CD14-positive monocyte (primary cell): Measurements from ENCODE around the gene RAPGEF1. TPM values are rescaled to one million over a fixed set of nuclear protein-coding genes. Genes with fewer than 3 reads are reported as not detected.

Experiments used
- DNase-seq, 3 donors: peaks; one replicate each; pipeline ENCODE4 v3.0.0-alpha.2; 2011 to 2022
- H2AFZ ChIP-seq: 2 replicates; pipeline ENCODE4 v1.6.0; 2012; ENCODE audit warnings: mild to moderate bottlenecking, low read depth, low read length, inconsistent platforms; ENCODE audit not compliant: insufficient read depth, poor library complexity, severe bottlenecking
- H3K27ac ChIP-seq, 2 donors: 1 replicate in 1 of 2; 2 replicates in 1 of 2; pipeline ENCODE4 v1.5.1; 2012 to 2013; ENCODE audit warnings: low read length in 2 of 2, control low read depth in 1 of 2, inconsistent platforms in 1 of 2, low read depth in 1 of 2, mild to moderate bottlenecking in 1 of 2
- H3K27me3 ChIP-seq, 2 donors: one replicate each; pipeline versions ENCODE4 v1.6.0 to v1.6.1; 2011 to 2013; ENCODE audit warnings: low read length in 2 of 2; ENCODE audit not compliant: control insufficient read depth in 2 of 2, insufficient read depth in 2 of 2
- H3K36me3 ChIP-seq, 2 donors: replicated peaks in 1 of 2; 1 replicate in 1 of 2; 2 replicates in 1 of 2; pipeline versions ENCODE4 v1.5.1 to v1.6.1; 2012 to 2013; ENCODE audit warnings: low read length in 2 of 2, control low read depth in 1 of 2, inconsistent platforms in 1 of 2, mild to moderate bottlenecking in 1 of 2; ENCODE audit not compliant: insufficient read depth in 2 of 2, control insufficient read depth in 1 of 2
- H3K4me1 ChIP-seq, 2 donors: 1 replicate in 1 of 2; 2 replicates in 1 of 2; pipeline versions ENCODE4 v1.5.1 to v1.6.1; 2012 to 2013; ENCODE audit warnings: low read length in 2 of 2, control low read depth in 1 of 2, inconsistent platforms in 1 of 2, mild to moderate bottlenecking in 1 of 2, moderate library complexity in 1 of 2; ENCODE audit not compliant: insufficient read depth in 2 of 2, control insufficient read depth in 1 of 2
- H3K4me2 ChIP-seq: replicated peaks from 2 replicates; pipeline ENCODE3; 2012; ENCODE audit warnings: low read length, moderate library complexity, mild to moderate bottlenecking; ENCODE audit not compliant: poor library complexity, severe bottlenecking; ENCODE audit errors: extremely low read depth
- H3K4me3 ChIP-seq, 3 experiments: fragments of 200-600 bp in 1 of 3; sonication (generic) in 1 of 3; replicated peaks in 1 of 3; 1 replicate in 2 of 3; 2 replicates in 1 of 3; pipeline ENCODE4 v1.5.1; 2011 to 2013; ENCODE audit warnings: low read length in 3 of 3, mild to moderate bottlenecking in 3 of 3, control low read depth in 2 of 3, low read depth in 2 of 3, inconsistent platforms in 1 of 3, moderate library complexity in 1 of 3
- H3K79me2 ChIP-seq: 2 replicates; pipeline ENCODE4 v1.6.0; 2012; ENCODE audit warnings: mild to moderate bottlenecking, control low read depth, inconsistent platforms, low read length, moderate library complexity; ENCODE audit not compliant: insufficient read depth
- H3K9ac ChIP-seq: 2 replicates; pipeline ENCODE4 v1.6.0; 2017; ENCODE audit warnings: low read length, mild to moderate bottlenecking; ENCODE audit not compliant: insufficient read depth, poor library complexity, severe bottlenecking
- H3K9me3 ChIP-seq, 2 donors: replicated peaks in 1 of 2; 1 replicate in 1 of 2; 2 replicates in 1 of 2; pipeline versions ENCODE4 v1.5.1 to v1.6.1; 2012 to 2013; ENCODE audit warnings: low read length in 2 of 2, control low read depth in 1 of 2; ENCODE audit not compliant: control insufficient read depth in 1 of 2, insufficient read depth in 1 of 2
- H4K20me1 ChIP-seq: 2 replicates; pipeline ENCODE4 v1.6.0; 2012; ENCODE audit warnings: mild to moderate bottlenecking, low read length, control low read depth, moderate library complexity; ENCODE audit not compliant: insufficient read depth
- H3K27ac Mint-ChIP-seq, 7 donors: one replicate each; pipeline ENCODE4 v1.8.0; 2020; ENCODE audit warnings: mild to moderate bottlenecking in 7 of 7, mixed read lengths in 7 of 7, moderate library complexity in 6 of 7, inconsistent platforms in 2 of 7
- H3K27me3 Mint-ChIP-seq, 3 donors: one replicate each; pipeline ENCODE4 v1.8.0; 2021 to 2022; ENCODE audit warnings: low read depth in 3 of 3, mild to moderate bottlenecking in 3 of 3, mixed read lengths in 3 of 3, moderate library complexity in 3 of 3, inconsistent platforms in 1 of 3
- H3K36me3 Mint-ChIP-seq, 2 donors: one replicate each; pipeline ENCODE4 v1.8.0; 2020; ENCODE audit warnings: mixed read lengths in 2 of 2, inconsistent platforms in 1 of 2, mild to moderate bottlenecking in 1 of 2
- H3K4me1 Mint-ChIP-seq: one replicate; pipeline ENCODE4 v1.8.0; 2020; ENCODE audit warnings: mild to moderate bottlenecking, mixed read lengths
- H3K4me3 Mint-ChIP-seq, 2 donors: one replicate each; pipeline ENCODE4 v1.8.0; 2020; ENCODE audit warnings: mild to moderate bottlenecking in 2 of 2, mixed read lengths in 2 of 2, moderate library complexity in 1 of 2
- H3K9me3 Mint-ChIP-seq, 7 donors: one replicate each; pipeline ENCODE4 v1.8.0; 2020 to 2022; ENCODE audit warnings: mixed read lengths in 7 of 7, mild to moderate bottlenecking in 6 of 7, moderate library complexity in 6 of 7, inconsistent platforms in 2 of 7
- WGBS: methylation state at CpG from one replicate; pipeline ENCODE4 v1.1.5; 2013; ENCODE audit warnings: missing lambda C conversion rate; ENCODE audit not compliant: insufficient coverage; 5-methylcytosine and 5-hydroxymethylcytosine counted together
- intact Hi-C, 2 donors: fragments of 100-400 bp; cut with micrococcal nuclease; formaldehyde crosslinking; loops; one replicate each; pipeline versions ENCODE4 v1.15.0 to v1.15.1; 2023
- polyA plus RNA-seq, 3 donors: library from polyadenylated mRNA; depleted of rRNA in 1 of 3; unstranded in 2 of 3; stranded (reverse) in 1 of 3; fragments of 300-500 nt in 2 of 3; fragments of >200 nt in 1 of 3; fragmentation: Illumina TruSeq in 2 of 3; gene quantifications; 1 replicate in 2 of 3; 2 replicates in 1 of 3; pipeline ENCODE4 v1.2.3, GENCODE V29; 2012 to 2021
- TF ChIP-seq, protein P1 (sequence below): fragments of 200-600 bp; IDR thresholded peaks from one replicate; pipeline ENCODE4 v1.8.0; 2022; ENCODE audit warnings: antibody characterized with exemption, mild to moderate bottlenecking

The RAPGEF1 gene
- polyA plus RNA-seq, 3 donors = 1.7 to 71.7 (median 3.0) TPM

DNA sequence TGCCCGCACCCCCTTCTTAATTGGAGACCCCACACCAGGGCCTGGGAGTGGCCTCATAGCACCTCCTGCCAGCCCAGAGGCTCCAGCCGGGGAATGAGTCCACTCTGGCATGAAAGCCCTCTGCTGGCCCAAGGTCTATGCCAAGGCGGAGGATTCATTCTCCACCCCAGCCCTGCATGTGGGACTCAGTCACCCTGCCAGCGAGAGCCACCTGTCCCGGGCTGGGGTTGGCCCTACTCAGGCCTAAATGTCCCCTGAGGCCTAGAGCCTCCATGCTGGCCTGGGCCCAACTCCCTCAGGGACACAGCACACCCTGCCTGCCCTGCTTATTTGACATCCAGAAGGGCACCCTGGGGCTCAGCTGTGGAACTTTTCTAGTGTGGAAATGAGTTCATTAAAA is 1.0 kb upstream of the RAPGEF1 start:
- Histone ChIP-seq H3K79me2 (peaks cover 37% of the 10 kb centered on the region), H3K36me3 (no peaks in the 10 kb centered on the region), H3K4me1 (peaks cover 58 to 62% of the 10 kb centered on the region in 2 donors), H4K20me1 (peaks cover 27% of the 10 kb centered on the region), H3K27ac (no peak overlapping the region), H3K9me3 (no peaks in the 10 kb centered on the region), H3K4me2 (no peak overlapping the region), H3K27me3 (no peaks in the 10 kb centered on the region), H3K4me3 (no peak overlapping the region), H2AFZ (no peak overlapping the region), H3K9ac (no peak overlapping the region)
- Mint-ChIP-seq H3K4me1 (peaks cover 56% of the 10 kb centered on the region), H3K27ac (peak overlapping the region in 3 of 7 donors; percentile 56 to 84 (median 84)), H3K4me3 (peak overlapping the region in 1 of 2 donors; percentile 69), H3K36me3 (peaks cover 8 to 25% of the 10 kb centered on the region in 2 donors), H3K27me3 (peaks cover 0 to 4% (median 0%) of the 10 kb centered on the region in 3 donors), H3K9me3 (peaks cover 0 to 2% (median 0%) of the 10 kb centered on the region in 7 donors)
- intact Hi-C loops = loop anchor here (5.0 to 10.0 kb wide), 2 partner anchors 149 to 236 kb away; partner anchors contain the start of gene POMT1 (in 2 of the 2)
- TF ChIP-seq, protein P1, sequence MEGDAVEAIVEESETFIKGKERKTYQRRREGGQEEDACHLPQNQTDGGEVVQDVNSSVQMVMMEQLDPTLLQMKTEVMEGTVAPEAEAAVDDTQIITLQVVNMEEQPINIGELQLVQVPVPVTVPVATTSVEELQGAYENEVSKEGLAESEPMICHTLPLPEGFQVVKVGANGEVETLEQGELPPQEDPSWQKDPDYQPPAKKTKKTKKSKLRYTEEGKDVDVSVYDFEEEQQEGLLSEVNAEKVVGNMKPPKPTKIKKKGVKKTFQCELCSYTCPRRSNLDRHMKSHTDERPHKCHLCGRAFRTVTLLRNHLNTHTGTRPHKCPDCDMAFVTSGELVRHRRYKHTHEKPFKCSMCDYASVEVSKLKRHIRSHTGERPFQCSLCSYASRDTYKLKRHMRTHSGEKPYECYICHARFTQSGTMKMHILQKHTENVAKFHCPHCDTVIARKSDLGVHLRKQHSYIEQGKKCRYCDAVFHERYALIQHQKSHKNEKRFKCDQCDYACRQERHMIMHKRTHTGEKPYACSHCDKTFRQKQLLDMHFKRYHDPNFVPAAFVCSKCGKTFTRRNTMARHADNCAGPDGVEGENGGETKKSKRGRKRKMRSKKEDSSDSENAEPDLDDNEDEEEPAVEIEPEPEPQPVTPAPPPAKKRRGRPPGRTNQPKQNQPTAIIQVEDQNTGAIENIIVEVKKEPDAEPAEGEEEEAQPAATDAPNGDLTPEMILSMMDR = no peak
- 97% methylated on average over 5 of the region's 5 CpGs for WGBS
- no peak for DNase-seq

DNA sequence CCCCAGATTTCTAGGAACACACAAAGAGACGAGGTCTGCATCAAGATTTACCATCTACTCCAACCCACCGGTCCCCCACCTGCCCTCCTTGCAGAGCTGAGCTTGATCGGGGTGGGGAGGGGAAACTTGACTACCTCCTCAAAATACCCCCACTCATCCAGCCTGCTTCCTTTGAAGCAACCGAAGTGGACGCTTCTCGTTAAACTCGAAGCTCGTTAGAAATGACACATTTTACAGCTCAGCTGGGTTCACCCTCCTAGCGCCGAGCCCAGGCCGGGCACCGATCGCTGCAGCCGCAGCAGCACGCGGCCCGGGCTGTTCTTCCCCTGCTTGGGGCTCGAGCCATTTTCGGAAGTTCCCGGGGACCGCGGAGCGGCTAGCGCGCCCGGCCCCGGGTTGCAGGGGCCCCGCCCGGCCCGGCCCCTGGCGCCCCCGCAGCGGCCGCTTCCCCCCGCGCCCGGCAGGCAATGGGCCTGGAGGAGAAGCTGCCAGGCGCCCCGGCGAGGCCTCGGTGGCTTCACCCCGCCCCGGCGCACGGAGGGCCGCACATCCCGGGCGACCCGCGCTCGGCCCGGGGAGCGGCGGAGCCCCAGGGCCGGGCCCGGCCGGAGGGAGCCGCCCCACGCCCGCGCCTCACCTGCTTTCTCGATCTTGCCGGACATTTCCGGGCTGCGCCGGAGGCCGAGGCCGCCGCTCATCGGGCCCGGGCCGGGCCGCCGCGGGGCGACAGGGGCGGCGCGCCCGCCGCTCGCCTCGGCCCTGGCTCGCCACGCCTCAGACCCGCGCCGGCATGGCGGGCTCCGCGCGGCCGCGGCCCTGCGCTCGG is 530 bp downstream of the RAPGEF1 start:
- WGBS = under 1% methylated on average over 81 of the region's 96 CpGs
- Histone ChIP-seq H2AFZ (no peak overlapping the region), H3K27me3 (no peaks in the 10 kb centered on the region), H3K4me1 (peaks cover 64 to 66% of the 10 kb centered on the region in 2 donors), H3K79me2 (peaks cover 53% of the 10 kb centered on the region), H3K4me3 (peak overlapping the region; percentile 52 to 86 (median 55)), H3K9ac (peak overlapping the region; percentile 75), H3K9me3 (no peaks in the 10 kb centered on the region), H4K20me1 (peaks cover 37% of the 10 kb centered on the region), H3K36me3 (no peaks in the 10 kb centered on the region), H3K27ac (peak overlapping the region; percentile 62 to 91), H3K4me2 (peak overlapping the region; percentile 94)
- DNase-seq = peak; percentile 55 to 74 (median 63)
- Mint-ChIP-seq H3K4me3 (peak overlapping the region; percentile 97 to 98), H3K27ac (peak overlapping the region; percentile 84 to 95 (median 90)), H3K9me3 (peaks cover 0 to 8% (median 0%) of the 10 kb centered on the region in 7 donors), H3K27me3 (peaks cover 0 to 7% (median 0%) of the 10 kb centered on the region in 3 donors), H3K36me3 (peaks cover 21 to 38% of the 10 kb centered on the region in 2 donors), H3K4me1 (peaks cover 61% of the 10 kb centered on the region)
- TF ChIP-seq, protein P1 = no peak
- intact Hi-C loops = loop anchor here (2.0 to 10.0 kb wide), 5 partner anchors 37 to 465 kb away; partner anchors contain the start of gene FAM78A (in 1 of the 2)
